ENCODE data around the gene IRF2BPL. TPM values are rescaled to one million over a fixed set of nuclear protein-coding genes. Genes with fewer than 3 reads are reported as not detected.

The IRF2BPL gene
- total RNA-seq, 2 donors from 2014 or later, result 26.7 to 52.1 TPM

- no peaks in the 10 kb centered on the region for H3K9me3 ChIP-seq
- H3K4me1 ChIP-seq, result peaks cover 28% of the 10 kb centered on the region
- no peaks in the 10 kb centered on the region for H3K27me3 ChIP-seq
- H3K27ac ChIP-seq, result peak overlapping the region; percentile 25 to 50 (median 40)
- DNase-seq (peak; percentile 31 to 57 (median 41)), ATAC-seq (peak; percentile 46)
- intact Hi-C loops (cut with DNase I), result no loop called here
- 35 to 54% methylated on average over 3 to 4 of the region's 4 CpGs for WGBS, 2 donors
- H3K4me3 ChIP-seq, result no peak overlapping the region
- no peaks in the 10 kb centered on the region for H3K36me3 ChIP-seq (replicated peaks in 1 of 2; ENCODE audit: insufficient read depth in 1 of 2, low read depth in 2 of 2)
- TF ChIP-seq CTCF (IDR thresholded peaks at IDR 0.05) (no peak), POLR2A (IDR thresholded peaks at IDR 0.05) (no peak)
Observed at GRCh38 chr14:76995279-76996035, 33.1 kb downstream of the IRF2BPL start.

GRCh38 chr14:76993752-76994151 is 34.8 kb downstream of the IRF2BPL start:
- Histone ChIP-seq H3K4me1 (peaks cover 28% of the 10 kb centered on the region), H3K27me3 (no peaks in the 10 kb centered on the region), H3K27ac (no peak overlapping the region), H3K36me3 (replicated peaks in 1 of 2; ENCODE audit: insufficient read depth in 1 of 2, low read depth in 2 of 2) (no peaks in the 10 kb centered on the region), H3K9me3 (no peaks in the 10 kb centered on the region), H3K4me3 (no peak overlapping the region)
- 97% methylated on average over 6 of the region's 6 CpGs for WGBS, 2 donors
- no peak for TF ChIP-seq CTCF (IDR thresholded peaks at IDR 0.05)
- no peak for TF ChIP-seq POLR2A (IDR thresholded peaks at IDR 0.05)
- DNase-seq (no peak), ATAC-seq (no peak)
- intact Hi-C loops (cut with DNase I), result no loop called here

- Histone ChIP-seq H3K4me3 (no peak overlapping the region), H3K9me3 (no peaks in the 10 kb centered on the region), H3K36me3 (replicated peaks in 1 of 2; ENCODE audit: insufficient read depth in 1 of 2, low read depth in 2 of 2) (no peaks in the 10 kb centered on the region), H3K27me3 (no peaks in the 10 kb centered on the region), H3K27ac (no peak overlapping the region), H3K4me1 (peaks cover 2% of the 10 kb centered on the region)
- intact Hi-C loops (cut with DNase I), result no loop called here
- ATAC-seq (no peak), DNase-seq (no peak)
- TF ChIP-seq POLR2A (IDR thresholded peaks at IDR 0.05), result no peak
- no peak for TF ChIP-seq CTCF (IDR thresholded peaks at IDR 0.05)
Observed at GRCh38 chr14:76990084-76990483, 38.4 kb downstream of the IRF2BPL start.

- DNase-seq (no peak), ATAC-seq (no peak)
- Histone ChIP-seq H3K4me3 (no peak overlapping the region), H3K9me3 (no peaks in the 10 kb centered on the region), H3K27ac (no peak overlapping the region), H3K4me1 (no peaks in the 10 kb centered on the region), H3K36me3 (replicated peaks in 1 of 2; ENCODE audit: insufficient read depth in 1 of 2, low read depth in 2 of 2) (no peaks in the 10 kb centered on the region), H3K27me3 (no peaks in the 10 kb centered on the region)
- 96% methylated on average over 4 of the region's 4 CpGs for WGBS, 2 donors
- no peak for TF ChIP-seq POLR2A (IDR thresholded peaks at IDR 0.05)
- TF ChIP-seq CTCF (IDR thresholded peaks at IDR 0.05), result no peak
- intact Hi-C loops (cut with DNase I), result no loop called here
Observed at GRCh38 chr14:76987956-76988520, 40.5 kb downstream of the IRF2BPL start.

GRCh38 chr14:76986231-76986565 is 42.3 kb downstream of the IRF2BPL start:
- Histone ChIP-seq H3K9me3 (no peaks in the 10 kb centered on the region), H3K36me3 (replicated peaks in 1 of 2; ENCODE audit: insufficient read depth in 1 of 2, low read depth in 2 of 2) (no peaks in the 10 kb centered on the region), H3K27me3 (no peaks in the 10 kb centered on the region), H3K4me3 (no peak overlapping the region), H3K27ac (no peak overlapping the region), H3K4me1 (no peaks in the 10 kb centered on the region)
- 100% methylated on average over 4 of the region's 4 CpGs; no CpG with 5 or more reads in 1 of the 2 donors for WGBS, 2 donors
- TF ChIP-seq CTCF (IDR thresholded peaks at IDR 0.05) (no peak), POLR2A (IDR thresholded peaks at IDR 0.05) (no peak)
- intact Hi-C loops (cut with DNase I), result no loop called here
- ATAC-seq (no peak), DNase-seq (no peak)

All from body of pancreas (tissue), 4 donors.